ENCODE measurements around the gene DNAL1. TPM values are rescaled to one million over a fixed set of nuclear protein-coding genes. Genes with fewer than 3 reads are reported as not detected.

DNAL1 gene
- total RNA-seq, 4 donors from 2014 or later: 5.9 to 11.7 (median 8.1) TPM

- no peak for TF ChIP-seq CTCF (IDR thresholded peaks at IDR 0.05; ENCODE audit: low read depth)
These were observed 443 bp downstream of the DNAL1 start for GRCh38 chr14:73645248-73645610.

DNA sequence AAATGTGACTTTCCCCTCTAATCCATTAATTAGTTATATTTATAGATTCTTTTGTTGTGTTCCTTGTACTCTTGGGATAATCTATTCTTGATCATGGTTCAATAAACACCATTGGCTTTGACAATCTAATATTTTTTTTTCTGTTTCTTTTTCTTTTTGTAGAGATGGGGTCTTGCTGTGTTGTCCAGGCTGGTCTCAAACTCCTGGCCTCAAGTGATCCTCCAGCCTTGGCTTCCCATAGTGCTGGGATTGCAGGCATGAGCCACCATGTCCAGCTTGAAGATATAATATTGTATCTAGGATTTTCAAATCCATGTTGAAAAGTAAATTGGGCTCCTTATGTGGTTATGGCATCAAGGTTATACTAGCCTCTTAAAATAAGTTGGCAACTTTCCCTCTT lies 6.2 kb downstream of the DNAL1 start:
- TF ChIP-seq CTCF (IDR thresholded peaks at IDR 0.05; ENCODE audit: low read depth): no peak

DNA sequence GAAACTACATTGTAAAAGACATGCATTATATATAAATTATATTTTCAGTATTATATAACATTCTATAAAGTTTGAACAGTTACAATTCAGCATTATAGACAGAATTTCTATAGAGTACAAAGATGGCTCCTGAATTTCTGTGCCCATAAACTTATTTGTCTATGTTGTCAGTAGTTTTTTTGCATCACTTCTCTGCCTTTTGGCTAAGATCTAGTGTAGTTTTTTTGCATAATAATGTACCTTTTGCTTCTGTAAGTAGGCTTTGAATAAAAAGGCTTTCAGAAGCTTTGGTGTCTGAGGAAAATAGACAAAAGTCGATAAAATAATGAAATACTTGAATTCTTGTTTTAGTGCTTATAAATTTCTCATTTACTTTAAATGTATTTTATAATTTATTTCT lies 11.1 kb downstream of the DNAL1 start:
- no peak for TF ChIP-seq CTCF (IDR thresholded peaks at IDR 0.05; ENCODE audit: low read depth)

- TF ChIP-seq CTCF (IDR thresholded peaks at IDR 0.05; ENCODE audit: low read depth): no peak
These were observed 15.7 kb downstream of the DNAL1 start for GRCh38 chr14:73660511-73660910.

DNA sequence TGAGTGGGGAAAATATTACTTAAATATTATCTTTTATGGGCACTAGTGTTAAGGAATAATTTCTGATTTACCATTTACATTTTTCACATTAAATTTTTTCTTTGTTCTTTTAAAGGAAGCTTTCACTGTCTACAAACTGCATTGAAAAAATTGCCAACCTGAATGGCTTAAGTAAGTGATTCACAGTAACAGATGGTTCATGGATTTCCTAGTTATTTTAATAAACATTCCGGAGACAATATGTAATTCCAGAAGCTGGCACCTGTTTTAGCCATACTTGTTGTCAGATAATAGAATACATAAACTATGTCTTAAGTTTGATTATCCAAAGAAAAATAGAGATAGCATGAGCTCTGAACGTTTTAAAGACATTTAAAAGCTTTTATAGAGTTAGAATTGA lies 17.1 kb downstream of the DNAL1 start:
- TF ChIP-seq CTCF (IDR thresholded peaks at IDR 0.05; ENCODE audit: low read depth): no peak

GRCh38 chr14:73662487-73662943 lies 17.7 kb downstream of the DNAL1 start:
- no peak for TF ChIP-seq CTCF (IDR thresholded peaks at IDR 0.05; ENCODE audit: low read depth)

DNA sequence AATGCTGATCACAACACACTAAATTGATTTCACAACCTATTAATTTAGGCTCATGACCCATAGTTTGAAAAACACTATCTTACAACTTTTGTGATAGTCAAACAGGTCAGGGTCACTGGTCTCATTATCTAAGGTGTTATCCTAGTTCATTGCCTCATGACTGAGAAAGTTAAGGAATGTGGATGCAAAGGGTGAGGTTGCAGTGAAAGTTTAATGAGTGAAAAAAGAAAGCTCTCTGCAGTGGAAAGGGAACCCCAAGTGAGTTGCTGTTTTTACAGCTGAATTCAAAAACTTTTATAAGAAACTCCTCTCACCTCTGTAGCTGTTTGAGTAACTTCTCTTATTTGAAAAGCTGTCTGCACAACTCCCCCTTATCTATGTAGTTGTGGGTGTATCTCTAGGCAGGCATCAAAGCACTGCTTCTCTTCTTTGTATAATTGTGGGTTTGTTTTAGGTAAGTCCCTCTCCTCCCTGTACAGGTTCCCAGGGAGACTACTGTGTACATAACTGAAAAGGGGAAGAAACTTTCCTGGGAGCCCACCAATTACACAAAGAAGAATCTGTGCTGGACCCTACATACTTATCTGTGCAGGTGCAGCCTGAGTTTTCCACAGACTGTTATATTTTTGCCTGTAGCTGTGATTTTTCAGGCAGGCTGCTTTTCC lies 18.9 kb downstream of the DNAL1 start:
- no peak for TF ChIP-seq CTCF (IDR thresholded peaks at IDR 0.05; ENCODE audit: low read depth)
